Vagina (tissue), 2 donors: ENCODE measurements around the gene NCAPG2. TPM values are rescaled to one million over a fixed set of nuclear protein-coding genes. Genes with fewer than 3 reads are reported as not detected.

Experiments used
- DNase-seq, 2 donors: peaks; one replicate each; pipeline ENCODE4 v3.0.0-alpha.2; 2017; ENCODE audit errors: extremely low spot score in 2 of 2
- H3K27ac ChIP-seq: fragments of 200-600 bp; sonication (generic); one replicate; pipeline ENCODE4 v1.5.1; 2019
- H3K27me3 ChIP-seq: fragments of 200-600 bp; sonication (generic); one replicate; pipeline ENCODE4 v1.5.1; 2019
- H3K36me3 ChIP-seq, 2 donors: fragments of 200-600 bp; sonication (generic); one replicate each; pipeline ENCODE4 v1.5.1; 2017 to 2019
- H3K4me1 ChIP-seq: fragments of 200-600 bp; sonication (generic); one replicate; pipeline ENCODE4 v1.5.1; 2019
- H3K4me3 ChIP-seq, 2 donors: fragments of 200-600 bp; sonication (generic); 1 replicate in 1 of 2; 2 replicates in 1 of 2; pipeline ENCODE4 v1.5.1; 2016 to 2019
- H3K9me3 ChIP-seq: fragments of 200-600 bp; sonication (generic); one replicate; pipeline ENCODE4 v1.5.1; 2019
- CTCF ChIP-seq, 3 experiments: fragments of 450-650 bp in 2 of 3; fragments of 200-600 bp in 1 of 3; sonication (generic) in 1 of 3; IDR thresholded peaks; one replicate each; pipeline ENCODE4 v1.5.1; 2017 to 2019; ENCODE audit warnings: antibody characterized with exemption in 3 of 3, mild to moderate bottlenecking in 2 of 3, moderate library complexity in 2 of 3
- POLR2A ChIP-seq, 2 donors: fragments of 450-650 bp; IDR thresholded peaks; one replicate each; pipeline ENCODE4 v1.6.1; 2017; ENCODE audit warnings: antibody characterized with exemption in 2 of 2, mild to moderate bottlenecking in 2 of 2, moderate library complexity in 2 of 2
- POLR2AphosphoS5 ChIP-seq, 2 donors: sonication (generic); formaldehyde crosslinking; IDR thresholded peaks; one replicate each; pipeline ENCODE4 v1.9.0; 2017; ENCODE audit warnings: antibody characterized with exemption in 2 of 2, mild to moderate bottlenecking in 2 of 2, low read depth in 1 of 2; ENCODE audit not compliant: insufficient read depth in 1 of 2
- intact Hi-C: fragments of 100-400 bp; cut with DNase I; formaldehyde crosslinking; loops from one replicate; pipeline ENCODE4 v1.15.1; 2023
- total RNA-seq: library from RNA; depleted of rRNA; stranded (reverse); fragments of >200 nt; gene quantifications from one replicate; pipeline ENCODE4 v1.2.3, GENCODE V29; 2016

Gene NCAPG2
- total RNA-seq, 1 donor from 2014 or later, result 9.6 TPM

- DNase-seq, result peak in 1 of 2 donors; percentile 67
- H3K9me3 ChIP-seq, result no peaks in the 10 kb centered on the region
- no peaks in the 10 kb centered on the region for H3K4me1 ChIP-seq
- H3K36me3 ChIP-seq, result peaks cover 0 to 71% of the 10 kb centered on the region in 2 donors
- H3K4me3 ChIP-seq, result no peak overlapping the region
- H3K27ac ChIP-seq, result no peak overlapping the region
- intact Hi-C loops, result no loop called here
- no peak for TF ChIP-seq CTCF (IDR thresholded peaks at IDR 0.05)
- TF ChIP-seq POLR2A (IDR thresholded peaks at IDR 0.05), result no peak
- no peak for TF ChIP-seq POLR2AphosphoS5 (IDR thresholded peaks at IDR 0.05; ENCODE audit: insufficient read depth in 1 of 2, low read depth in 1 of 2)
- H3K27me3 ChIP-seq, result no peaks in the 10 kb centered on the region
Observed at GRCh38 chr7:158745057-158745715, 40.6 kb upstream of the NCAPG2 start.

- Histone ChIP-seq H3K4me3 (no peak overlapping the region), H3K9me3 (no peaks in the 10 kb centered on the region), H3K4me1 (no peaks in the 10 kb centered on the region), H3K36me3 (peaks cover 0 to 72% of the 10 kb centered on the region in 2 donors), H3K27me3 (no peaks in the 10 kb centered on the region), H3K27ac (no peak overlapping the region)
- TF ChIP-seq POLR2A (IDR thresholded peaks at IDR 0.05) (no peak), POLR2AphosphoS5 (IDR thresholded peaks at IDR 0.05; ENCODE audit: insufficient read depth in 1 of 2, low read depth in 1 of 2) (no peak), CTCF (IDR thresholded peaks at IDR 0.05) (no peak)
- intact Hi-C loops, result no loop called here
- DNase-seq, result no peak
Observed at GRCh38 chr7:158744070-158744469, 39.5 kb upstream of the NCAPG2 start.

- intact Hi-C loops, result no loop called here
- Histone ChIP-seq H3K9me3 (no peaks in the 10 kb centered on the region), H3K27me3 (no peaks in the 10 kb centered on the region), H3K36me3 (peaks cover 0 to 77% of the 10 kb centered on the region in 2 donors), H3K27ac (no peak overlapping the region), H3K4me1 (no peaks in the 10 kb centered on the region), H3K4me3 (no peak overlapping the region)
- TF ChIP-seq POLR2A (IDR thresholded peaks at IDR 0.05) (no peak), CTCF (IDR thresholded peaks at IDR 0.05) (no peak), POLR2AphosphoS5 (IDR thresholded peaks at IDR 0.05; ENCODE audit: insufficient read depth in 1 of 2, low read depth in 1 of 2) (no peak)
- peak; percentile 64 to 77 for DNase-seq
Observed at GRCh38 chr7:158743219-158743618, 38.6 kb upstream of the NCAPG2 start.

GRCh38 chr7:158742065-158742821 lies 37.6 kb upstream of the NCAPG2 start:
- no peak overlapping the region for H3K4me3 ChIP-seq
- H3K36me3 ChIP-seq, result peaks cover 0 to 75% of the 10 kb centered on the region in 2 donors
- no peak for TF ChIP-seq CTCF (IDR thresholded peaks at IDR 0.05)
- TF ChIP-seq POLR2AphosphoS5 (IDR thresholded peaks at IDR 0.05; ENCODE audit: insufficient read depth in 1 of 2, low read depth in 1 of 2), result no peak
- no peak for TF ChIP-seq POLR2A (IDR thresholded peaks at IDR 0.05)
- peak in 1 of 2 donors; percentile 67 for DNase-seq
- no peaks in the 10 kb centered on the region for H3K27me3 ChIP-seq
- no peaks in the 10 kb centered on the region for H3K4me1 ChIP-seq
- intact Hi-C loops, result no loop called here
- H3K27ac ChIP-seq, result no peak overlapping the region
- H3K9me3 ChIP-seq, result no peaks in the 10 kb centered on the region

GRCh38 chr7:158741294-158741666 lies 36.7 kb upstream of the NCAPG2 start:
- Histone ChIP-seq H3K4me3 (no peak overlapping the region), H3K27me3 (no peaks in the 10 kb centered on the region), H3K9me3 (no peaks in the 10 kb centered on the region), H3K27ac (no peak overlapping the region), H3K36me3 (peaks cover 0 to 75% of the 10 kb centered on the region in 2 donors), H3K4me1 (no peaks in the 10 kb centered on the region)
- intact Hi-C loops, result no loop called here
- no peak for TF ChIP-seq POLR2AphosphoS5 (IDR thresholded peaks at IDR 0.05; ENCODE audit: insufficient read depth in 1 of 2, low read depth in 1 of 2)
- TF ChIP-seq CTCF (IDR thresholded peaks at IDR 0.05), result no peak
- no peak for TF ChIP-seq POLR2A (IDR thresholded peaks at IDR 0.05)
- peak in 1 of 2 donors; percentile 49 for DNase-seq
